ENCODE measurements around the gene SMIM15. TPM values are rescaled to one million over a fixed set of nuclear protein-coding genes. Genes with fewer than 3 reads are reported as not detected.

Gene SMIM15
- total and polyA plus RNA-seq, 2 of the 13 experiments (the other 11 are each of a cell fraction or from before 2014, with no cell fraction given), result 12.7 to 58.2 TPM

DNA sequence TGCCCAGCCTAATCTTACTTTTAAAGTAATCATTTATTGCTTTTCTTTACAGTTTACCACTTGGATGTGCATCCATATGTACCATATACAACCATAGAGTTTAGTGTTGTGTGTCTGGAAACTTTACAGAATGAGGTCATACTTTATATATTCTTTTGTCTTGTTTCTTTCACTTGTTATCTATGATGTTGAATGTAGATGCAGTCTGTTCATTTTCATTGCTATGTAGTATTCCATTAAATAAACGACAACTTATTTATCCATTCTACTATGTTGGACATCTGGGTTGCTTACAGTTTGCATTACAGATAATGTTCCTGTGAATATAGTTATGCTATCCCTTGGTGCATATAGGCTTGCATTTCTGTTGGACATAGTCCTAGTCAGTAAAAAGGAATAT, 21.3 kb upstream of the SMIM15 start:
- no peak for ATAC-seq

DNA sequence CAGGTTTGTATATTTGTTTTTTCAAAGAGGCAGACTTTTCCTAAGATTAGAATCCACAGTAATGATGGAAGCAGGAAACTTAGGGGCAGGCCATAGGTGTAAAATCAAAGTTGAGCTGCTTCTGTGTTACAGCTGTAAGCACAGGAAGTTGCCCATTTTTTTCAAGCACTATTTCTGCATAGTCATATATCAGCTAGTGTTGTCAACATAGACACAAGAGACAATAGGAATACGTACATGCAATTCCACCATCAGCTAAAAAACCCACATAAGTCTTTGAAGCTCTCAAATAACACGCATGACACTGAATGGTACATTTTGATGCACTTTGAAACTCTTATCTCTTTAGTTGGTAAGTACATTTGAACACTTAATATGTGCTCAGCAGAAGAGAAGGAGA, 20.2 kb upstream of the SMIM15 start:
- Histone ChIP-seq H3K4me1 (ENCODE audit: insufficient read depth, low read length) (no peaks in the 10 kb centered on the region), H3K9me3 (ENCODE audit: low read length) (no peaks in the 10 kb centered on the region), H4K20me1 (ENCODE audit: insufficient read depth, low read length) (no peaks in the 10 kb centered on the region), H3K27ac (ENCODE audit: extremely low read length, insufficient read depth, low read length) (no peak overlapping the region), H3K4me2 (ENCODE audit: low read depth, low read length) (no peak overlapping the region), H2AFZ (ENCODE audit: low read length) (no peak overlapping the region), H3K36me3 (replicated peaks in 1 of 2; ENCODE audit: control insufficient read depth in 1 of 2, insufficient read depth in 2 of 2, low read length in 2 of 2) (no peaks in the 10 kb centered on the region), H3K4me3 (replicated peaks in 1 of 3; ENCODE audit: insufficient read depth in 1 of 3, low read depth in 2 of 3, low read length in 3 of 3) (no peak overlapping the region), H3K79me2 (ENCODE audit: insufficient read depth, low read length) (no peaks in the 10 kb centered on the region), H3K27me3 (ENCODE audit: control insufficient read depth in 1 of 2, insufficient read depth in 2 of 2, low read length in 2 of 2) (no peaks in the 10 kb centered on the region; a peak in 1 of 5 replicates), H3K9ac (ENCODE audit: insufficient read depth, low read depth, low read length) (no peak overlapping the region)
- DNase-seq (ENCODE audit: low spot score) (no peak), FAIRE-seq (no peak), ATAC-seq (no peak)
- POLR2A ChIA-PET, result no interaction called here
- in situ Hi-C loops (cut with HindIII; ENCODE audit: extremely low pct_ligation_motif_present, low pct_unique_long_range_greater_than_20kb), result no loop called here
- BruUV-seq (replicated peaks), result no TSS peak
- TF ChIP-seq NAIF1 (CRISPR knock-in tag; IDR thresholded peaks at IDR 0.05; ENCODE audit: borderline replicate concordance) (no peak), SRY (CRISPR knock-in tag; IDR thresholded peaks at IDR 0.05) (no peak), ZNF607 (CRISPR knock-in tag; IDR thresholded peaks at IDR 0.05; ENCODE audit: borderline replicate concordance) (no peak), SOX5 (CRISPR knock-in tag; IDR thresholded peaks at IDR 0.05; ENCODE audit: borderline replicate concordance) (no peak), NFATC3 (CRISPR knock-in tag; IDR thresholded peaks at IDR 0.05) (no peak), POLR2G (IDR thresholded peaks at IDR 0.05; ENCODE audit: low read depth, low read length) (no peak), ZNF33A (CRISPR knock-in tag; IDR thresholded peaks at IDR 0.05; ENCODE audit: borderline replicate concordance) (no peak), KMT2A (CRISPR knock-in tag; IDR thresholded peaks at IDR 0.05) (no peak), ZNF281 (CRISPR knock-in tag; IDR thresholded peaks at IDR 0.05; ENCODE audit: borderline replicate concordance) (no peak), KLF9 (CRISPR knock-in tag; IDR thresholded peaks at IDR 0.05; ENCODE audit: low read depth) (no peak), ZNF570 (CRISPR knock-in tag; IDR thresholded peaks at IDR 0.05; ENCODE audit: borderline replicate concordance) (no peak)
- TF ChIP-seq, protein P1, sequence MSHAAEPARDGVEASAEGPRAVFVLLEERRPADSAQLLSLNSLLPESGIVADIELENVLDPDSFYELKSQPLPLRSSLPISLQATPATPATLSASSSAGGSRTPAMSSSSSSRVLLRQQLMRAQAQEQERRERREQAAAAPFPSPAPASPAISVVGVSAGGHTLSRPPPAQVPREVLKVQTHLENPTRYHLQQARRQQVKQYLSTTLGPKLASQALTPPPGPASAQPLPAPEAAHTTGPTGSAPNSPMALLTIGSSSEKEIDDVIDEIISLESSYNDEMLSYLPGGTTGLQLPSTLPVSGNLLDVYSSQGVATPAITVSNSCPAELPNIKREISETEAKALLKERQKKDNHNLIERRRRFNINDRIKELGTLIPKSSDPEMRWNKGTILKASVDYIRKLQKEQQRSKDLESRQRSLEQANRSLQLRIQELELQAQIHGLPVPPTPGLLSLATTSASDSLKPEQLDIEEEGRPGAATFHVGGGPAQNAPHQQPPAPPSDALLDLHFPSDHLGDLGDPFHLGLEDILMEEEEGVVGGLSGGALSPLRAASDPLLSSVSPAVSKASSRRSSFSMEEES (CRISPR knock-in tag; IDR thresholded peaks at IDR 0.05), result no peak
- TF ChIP-seq, protein P2, sequence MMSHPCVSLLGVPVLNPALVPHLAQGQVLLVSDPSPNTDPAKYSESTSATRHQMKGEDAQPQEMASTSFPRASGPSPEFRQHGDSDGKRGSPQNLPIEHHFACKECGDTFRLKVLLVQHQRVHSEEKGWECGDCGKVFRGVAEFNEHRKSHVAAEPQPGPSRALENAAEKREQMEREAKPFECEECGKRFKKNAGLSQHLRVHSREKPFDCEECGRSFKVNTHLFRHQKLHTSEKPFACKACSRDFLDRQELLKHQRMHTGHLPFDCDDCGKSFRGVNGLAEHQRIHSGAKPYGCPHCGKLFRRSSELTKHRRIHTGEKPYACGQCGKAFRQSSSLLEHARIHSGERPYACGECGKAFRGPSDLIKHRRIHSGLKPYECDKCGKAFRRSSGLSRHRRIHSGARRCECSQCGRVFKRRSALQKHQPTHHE (CRISPR knock-in tag; IDR thresholded peaks at IDR 0.05; ENCODE audit: borderline replicate concordance), result no peak
- WGBS (ENCODE audit: low lambda C conversion rate), result 26% methylated on average over 2 of the region's 2 CpGs
- intact Hi-C loops (cut with micrococcal nuclease; ENCODE audit: unreplicated experiment), result no loop called here
- CTCF ChIA-PET (ENCODE audit: low intra/inter-chr PET ratio, low total read pairs), result no interaction called here

More for the DNA sequence above, 21.3 kb upstream of the SMIM15 start:
- Histone ChIP-seq H3K4me2 (ENCODE audit: low read depth, low read length) (no peak overlapping the region), H3K27ac (ENCODE audit: extremely low read length, insufficient read depth, low read length) (no peak overlapping the region), H3K36me3 (replicated peaks in 1 of 2; ENCODE audit: control insufficient read depth in 1 of 2, insufficient read depth in 2 of 2, low read length in 2 of 2) (no peaks in the 10 kb centered on the region), H4K20me1 (ENCODE audit: insufficient read depth, low read length) (no peaks in the 10 kb centered on the region), H3K9ac (ENCODE audit: insufficient read depth, low read depth, low read length) (no peak overlapping the region), H3K4me1 (ENCODE audit: insufficient read depth, low read length) (no peaks in the 10 kb centered on the region), H3K9me3 (ENCODE audit: low read length) (no peaks in the 10 kb centered on the region), H2AFZ (ENCODE audit: low read length) (no peak overlapping the region), H3K79me2 (ENCODE audit: insufficient read depth, low read length) (no peaks in the 10 kb centered on the region), H3K27me3 (ENCODE audit: control insufficient read depth in 1 of 2, insufficient read depth in 2 of 2, low read length in 2 of 2) (no peaks in the 10 kb centered on the region; a peak in 1 of 5 replicates), H3K4me3 (replicated peaks in 1 of 3; ENCODE audit: insufficient read depth in 1 of 3, low read depth in 2 of 3, low read length in 3 of 3) (no peak overlapping the region)
- 89% methylated on average over 1 of the region's 1 CpG for WGBS (ENCODE audit: low lambda C conversion rate)
- DNase-seq (ENCODE audit: low spot score), result no peak
- TF ChIP-seq ATF7 (IDR thresholded peaks at IDR 0.05) (peak; percentile 46; the same call in 1 of the 2 replicates), ATF7 (CRISPR knock-in tag; IDR thresholded peaks at IDR 0.05) (no peak), ZNF569 (CRISPR knock-in tag; IDR thresholded peaks at IDR 0.05; ENCODE audit: borderline replicate concordance) (no peak)
- CTCF ChIA-PET (ENCODE audit: low intra/inter-chr PET ratio, low total read pairs), result no interaction called here
- in situ Hi-C loops (cut with HindIII; ENCODE audit: extremely low pct_ligation_motif_present, low pct_unique_long_range_greater_than_20kb) (no loop called here), intact Hi-C loops (cut with micrococcal nuclease; ENCODE audit: unreplicated experiment) (no loop called here)
- BruUV-seq (replicated peaks), result no TSS peak
- POLR2A ChIA-PET, result no interaction called here
- no peak for FAIRE-seq
